HCT116 (cell line): ENCODE data around the gene CBX5. TPM values are rescaled to one million over a fixed set of nuclear protein-coding genes. Genes with fewer than 3 reads are reported as not detected.

ENCODE experiments used
- ATAC-seq: fragments of 200-7000 bp; cut with Tn5 transposase; 2 replicates; pipeline ENCODE4 v1.9.1; 2020; ENCODE audit warnings: mild to moderate bottlenecking, moderate library complexity
- BruUV-seq: library from RNA; stranded (reverse); fragments of 400-500 nt; replicated peaks from 2 replicates; lab custom pipeline; 2021; lab: Mats Ljungman, UMichigan
- CTCF ChIA-PET: fragments of 300-600 bp; sonication (Branson Sonifier 250); formaldehyde crosslinking; loops from one replicate; lab custom pipeline; 2021; ENCODE audit warnings: antibody characterized with exemption; lab: Charles Lee
- POLR2A ChIA-PET: fragments of 300-600, 350-600 bp; sonication (Branson Sonifier 250); formaldehyde crosslinking; loops from one replicate; lab custom pipeline; 2021; ENCODE audit warnings: antibody characterized with exemption; lab: Charles Lee
- RAD21 ChIA-PET, 2 experiments: fragments of 300-600 bp; sonication (Branson Sonifier 250); formaldehyde crosslinking; loops; one replicate each; lab custom pipeline; 2023; ENCODE audit warnings: low total read pairs in 2 of 2; ENCODE audit not compliant: uncharacterized antibody in 2 of 2, unreplicated experiment in 2 of 2, low non-redundant PET in 1 of 2; lab: Charles Lee
- DNase-seq: peaks from one replicate; pipeline ENCODE4 v3.0.0-alpha.2; 2010; ENCODE audit warnings: low read depth, low spot score
- H2AFZ ChIP-seq: fragments of 200-600 bp; shearing (Covaris generic), sonication (generic); 2 replicates; pipeline ENCODE4 v1.6.1; 2017; ENCODE audit warnings: low read depth, mixed run types, mixed read lengths, antibody characterized with exemption, low read length; ENCODE audit not compliant: poor library complexity, severe bottlenecking
- H3K27ac ChIP-seq: 2 replicates; pipeline ENCODE4 v1.5.1; 2012; ENCODE audit warnings: low read depth, low read length
- H3K27me3 ChIP-seq: fragments of 200-600 bp; sonication (generic); 2 replicates; pipeline ENCODE4 v1.6.1; 2016; ENCODE audit warnings: mixed run types, low read length, mixed read lengths; ENCODE audit not compliant: insufficient read depth
- H3K36me3 ChIP-seq, 2 experiments: fragments of 200-500 bp in 1 of 2; fragments of 200-600 bp in 1 of 2; sonication (Bioruptor generic) in 1 of 2; sonication (generic) in 1 of 2; 2 replicates each; pipeline versions ENCODE4 v1.5.1 to v1.6.1; 2014 to 2016; ENCODE audit warnings: low read length in 2 of 2, inconsistent platforms in 1 of 2, mixed read lengths in 1 of 2, mixed run types in 1 of 2; ENCODE audit not compliant: insufficient read depth in 2 of 2, control insufficient read depth in 1 of 2
- H3K4me1 ChIP-seq, 2 experiments: fragments of 200-600 bp in 1 of 2; sonication (generic) in 1 of 2; 2 replicates each; pipeline versions ENCODE4 v1.5.1 to v1.6.1; 2012 to 2017; ENCODE audit warnings: low read length in 2 of 2, inconsistent platforms in 1 of 2, mild to moderate bottlenecking in 1 of 2, mixed read lengths in 1 of 2, mixed run types in 1 of 2, moderate library complexity in 1 of 2; ENCODE audit not compliant: insufficient read depth in 2 of 2, control insufficient read depth in 1 of 2
- H3K4me2 ChIP-seq: fragments of 200-600 bp; sonication (generic); 2 replicates; pipeline ENCODE4 v1.6.1; 2017; ENCODE audit warnings: mixed run types, low read length, mixed read lengths
- H3K4me3 ChIP-seq, 2 experiments: fragments of 200-600 bp in 1 of 2; sonication (generic) in 1 of 2; replicated peaks in 1 of 2; 2 replicates each; pipeline ENCODE4 v1.5.1; 2011 to 2016; ENCODE audit warnings: low read length in 2 of 2, control low read depth in 1 of 2, low read depth in 1 of 2, mild to moderate bottlenecking in 1 of 2, mixed read lengths in 1 of 2, mixed run types in 1 of 2
- H3K79me2 ChIP-seq: fragments of 200-600 bp; sonication (generic); 2 replicates; pipeline ENCODE4 v1.6.1; 2017; ENCODE audit warnings: mild to moderate bottlenecking, mixed run types, low read length, moderate library complexity, mixed read lengths; ENCODE audit not compliant: insufficient read depth
- H3K9ac ChIP-seq: fragments of 200-600 bp; sonication (generic); 2 replicates; pipeline ENCODE4 v1.6.1; 2016; ENCODE audit warnings: low read length, mixed read lengths
- H3K9me2 ChIP-seq: fragments of 200-600 bp; sonication (generic), shearing (Covaris generic); 2 replicates; pipeline ENCODE4 v1.6.1; 2017; ENCODE audit warnings: mixed run types, mild to moderate bottlenecking, moderate library complexity; ENCODE audit not compliant: insufficient read depth
- H3K9me3 ChIP-seq, 2 experiments: fragments of 200-500 bp in 1 of 2; fragments of 200-600 bp in 1 of 2; sonication (Bioruptor generic) in 1 of 2; sonication (generic) in 1 of 2; 2 replicates each; pipeline ENCODE4 v1.6.1; 2014 to 2017; ENCODE audit warnings: low read length in 2 of 2, mixed read lengths in 2 of 2, inconsistent platforms in 1 of 2, low read depth in 1 of 2, mild to moderate bottlenecking in 1 of 2, mixed run types in 1 of 2, moderate library complexity in 1 of 2; ENCODE audit not compliant: control insufficient read depth in 1 of 2, insufficient read depth in 1 of 2
- H4K20me1 ChIP-seq: fragments of 200-600 bp; sonication (generic), shearing (Covaris generic); 2 replicates; pipeline ENCODE4 v1.6.1; 2017; ENCODE audit warnings: mixed run types, mild to moderate bottlenecking, moderate library complexity; ENCODE audit not compliant: insufficient read depth
- CEBPB ChIP-seq: IDR thresholded peaks from 2 replicates; pipeline ENCODE4 v1.6.1; 2012; ENCODE audit warnings: low read depth
- CTCF ChIP-seq, 3 experiments: fragments of 200-600 bp in 1 of 3; sonication (generic) in 1 of 3; IDR thresholded peaks in 2 of 3; conservative IDR thresholded peaks in 1 of 3; 2 replicates each; pipeline ENCODE4 v1.5.1; 2012 to 2017; ENCODE audit warnings: low read depth in 2 of 3, low read length in 2 of 3, antibody characterized with exemption in 1 of 3, borderline replicate concordance in 1 of 3, control low read depth in 1 of 3, mild to moderate bottlenecking in 1 of 3, mixed read lengths in 1 of 3, mixed run types in 1 of 3, moderate library complexity in 1 of 3; ENCODE audit not compliant: insufficient read depth in 1 of 3
- EZH2phosphoT487 ChIP-seq: fragments of 200-600 bp; IDR thresholded peaks from 2 replicates; pipeline ENCODE4 v1.6.1; 2018; ENCODE audit warnings: antibody characterized with exemption, borderline replicate concordance
- MAX ChIP-seq: IDR thresholded peaks from 2 replicates; pipeline ENCODE4 v1.6.1; 2012
- POLR2AphosphoS5 ChIP-seq: IDR thresholded peaks from 2 replicates; pipeline ENCODE4 v1.6.1; 2011; ENCODE audit warnings: mild to moderate bottlenecking, low read depth, low read length, moderate library complexity
- RAD21 ChIP-seq: IDR thresholded peaks from 2 replicates; pipeline ENCODE4 v1.6.1; 2012; ENCODE audit warnings: low read depth, mild to moderate bottlenecking
- REST ChIP-seq: IDR thresholded peaks from 2 replicates; pipeline ENCODE4 v1.6.1; 2012; ENCODE audit warnings: low read depth
- SRF ChIP-seq: IDR thresholded peaks from 2 replicates; pipeline ENCODE4 v1.6.1; 2012; ENCODE audit warnings: low read depth
- TCF7L2 ChIP-seq: IDR thresholded peaks from 2 replicates; pipeline ENCODE4 v1.7.0; 2011; ENCODE audit warnings: borderline replicate concordance, inconsistent platforms; ENCODE audit not compliant: insufficient read depth, insufficient read length; ENCODE audit errors: extremely low read depth
- ZBTB33 ChIP-seq: IDR thresholded peaks from 2 replicates; pipeline ENCODE4 v1.6.1; 2011; ENCODE audit warnings: mild to moderate bottlenecking, low read length, moderate library complexity; ENCODE audit not compliant: insufficient replicate concordance; ENCODE audit errors: extremely low read depth
- ZFX ChIP-seq: fragments of 450-650 bp; IDR thresholded peaks from 2 replicates; pipeline ENCODE4 v1.6.1; 2017
- intact Hi-C: fragments of 100-400 bp; cut with micrococcal nuclease; formaldehyde crosslinking; loops from 2 replicates; pipeline ENCODE4 v1.10.0; 2022
- total RNA-seq: library from RNA; stranded (reverse); gene quantifications from one replicate; pipeline ENCODE4 v1.2.1, GENCODE V29; 2021; ENCODE audit not compliant: unreplicated experiment

CBX5 gene
- total RNA-seq, 1 experiment from 2014 or later, result 72.3 TPM

GRCh38 chr12:54292083-54292930 is 12.4 kb upstream of the CBX5 start:
- peaks cover 0 to 15% of the 10 kb centered on the region in 2 experiments; a peak in 3 of 4 replicates for H3K4me1 ChIP-seq
- no peaks in the 10 kb centered on the region for H3K27me3 ChIP-seq
- ChIA-PET CTCF (interaction anchor here (0.7 to 2.1 kb wide), 9 partner anchors 8 to 87 kb away, joined by 3 to 10 read pairs (median 3); partner anchors contain the start of genes CBX5, COPZ1 and NFE2), POLR2A (interaction anchor here (1.0 to 4.8 kb wide), 3 partner anchors 12 to 67 kb away, joined by 4 to 40 read pairs (median 15); partner anchors contain the start of genes CBX5, COPZ1 and HNRNPA1), RAD21 (no interaction called here)
- ATAC-seq, result no peak
- no peaks in the 10 kb centered on the region for H3K9me3 ChIP-seq
- H4K20me1 ChIP-seq, result peaks cover 10% of the 10 kb centered on the region; the same call in 1 of the 2 replicates
- no peak overlapping the region for H2AFZ ChIP-seq
- H3K36me3 ChIP-seq, result peaks cover 0 to 3% of the 10 kb centered on the region in 2 experiments; a peak in 1 of 4 replicates
- intact Hi-C loops, result no loop called here
- no peak overlapping the region for H3K4me3 ChIP-seq
- no peaks in the 10 kb centered on the region for H3K79me2 ChIP-seq
- TF ChIP-seq CTCF (IDR thresholded peaks at IDR 0.05 in 2 of 3, conservative IDR thresholded peaks at IDR 0.05 in 1 of 3; ENCODE audit: borderline replicate concordance in 1 of 3, insufficient read depth in 1 of 3, low read depth in 2 of 3, low read length in 2 of 3) (no peak), REST (no peak), CEBPB (no peak), POLR2AphosphoS5 (no peak), RAD21 (no peak), ZBTB33 (no peak), TCF7L2 (no peak), ZFX (no peak), SRF (no peak), MAX (no peak), EZH2phosphoT487 (no peak)
- H3K9ac ChIP-seq, result no peak overlapping the region
- DNase-seq, result no peak
- no peak overlapping the region for H3K4me2 ChIP-seq
- no peak overlapping the region for H3K27ac ChIP-seq
- no TSS peak for BruUV-seq
- H3K9me2 ChIP-seq, result no peaks in the 10 kb centered on the region
